Measurements from ENCODE around the gene KCTD19. TPM values are rescaled to one million over a fixed set of nuclear protein-coding genes. Genes with fewer than 3 reads are reported as not detected.

The KCTD19 gene
- total and polyA plus RNA-seq, 4 donors: 0.50 to 2.7 (median 1.6) TPM

DNA sequence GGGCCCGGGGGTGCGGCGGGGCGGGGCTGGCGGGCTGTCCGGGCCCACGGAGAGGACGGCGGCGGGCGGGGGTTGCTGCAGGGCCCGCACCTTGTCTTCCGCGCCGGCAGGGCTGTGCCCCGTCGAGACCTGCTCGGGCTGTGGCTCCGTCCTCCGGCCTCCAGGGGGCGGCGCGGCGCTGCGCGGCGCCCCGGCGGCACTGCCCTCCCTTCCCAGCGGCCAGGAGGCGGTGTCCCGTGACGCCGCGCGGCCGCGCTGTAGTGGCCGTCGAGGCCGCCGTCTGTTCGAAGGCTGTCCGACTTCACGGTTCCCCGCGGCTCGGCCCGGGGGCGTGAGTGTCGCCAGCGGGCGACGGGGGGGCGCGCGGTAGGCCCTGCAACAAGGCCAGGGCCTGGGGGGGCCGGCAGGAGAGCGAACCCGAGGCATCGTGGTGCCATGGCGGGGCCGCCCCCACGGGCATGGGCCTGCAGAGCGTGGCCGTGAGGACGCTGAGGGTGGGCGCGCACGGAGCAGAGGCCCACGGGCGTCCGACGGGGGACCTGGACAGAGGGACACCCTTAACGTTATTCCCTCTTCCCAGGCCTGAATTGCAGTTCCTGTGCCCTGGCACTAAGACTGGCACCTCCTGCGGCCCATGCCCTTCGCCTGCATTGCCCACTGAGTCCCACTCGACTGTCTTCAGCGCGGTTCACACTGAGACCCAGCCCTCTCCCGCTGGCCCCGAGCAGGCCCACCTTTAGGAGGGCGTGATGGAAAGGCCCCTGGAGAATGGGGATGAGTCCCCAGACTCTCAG lies 47.0 kb downstream of the KCTD19 start, which contains the start of gene PLEKHG4:
Gene PLEKHG4, plus strand, starts transcription at position 237 of the 794 bp plus-strand sequence. Its CDS starts 513 bp downstream, at position 750.
- peaks cover 10% of the 10 kb centered on the region for H3K4me1 ChIP-seq (ENCODE audit: control insufficient read depth, insufficient read depth, low read length)
- H3K27ac ChIP-seq (ENCODE audit: low read depth, low read length): no peak within 1 kb of the TSS
- peaks cover 6% of the 10 kb centered on the region for H3K36me3 ChIP-seq (ENCODE audit: control insufficient read depth, insufficient read depth, low read length)
- 20% methylated on average over 79 of the region's 83 CpGs for WGBS (ENCODE audit: insufficient coverage)
- no peaks in the 10 kb centered on the region for H3K9me3 ChIP-seq (ENCODE audit: control insufficient read depth, insufficient read depth, low read length)
- peaks cover 5% of the 10 kb centered on the region for H3K27me3 ChIP-seq (ENCODE audit: control insufficient read depth, insufficient read depth, low read length)
- peak in 2 of 6 donors; percentile 35 to 69 for DNase-seq (ENCODE audit: low read depth in 4 of 6, low spot score in 6 of 6)
- peak within 1 kb of the TSS; percentile 35 for H3K4me3 ChIP-seq (ENCODE audit: low read depth, low read length)

DNA sequence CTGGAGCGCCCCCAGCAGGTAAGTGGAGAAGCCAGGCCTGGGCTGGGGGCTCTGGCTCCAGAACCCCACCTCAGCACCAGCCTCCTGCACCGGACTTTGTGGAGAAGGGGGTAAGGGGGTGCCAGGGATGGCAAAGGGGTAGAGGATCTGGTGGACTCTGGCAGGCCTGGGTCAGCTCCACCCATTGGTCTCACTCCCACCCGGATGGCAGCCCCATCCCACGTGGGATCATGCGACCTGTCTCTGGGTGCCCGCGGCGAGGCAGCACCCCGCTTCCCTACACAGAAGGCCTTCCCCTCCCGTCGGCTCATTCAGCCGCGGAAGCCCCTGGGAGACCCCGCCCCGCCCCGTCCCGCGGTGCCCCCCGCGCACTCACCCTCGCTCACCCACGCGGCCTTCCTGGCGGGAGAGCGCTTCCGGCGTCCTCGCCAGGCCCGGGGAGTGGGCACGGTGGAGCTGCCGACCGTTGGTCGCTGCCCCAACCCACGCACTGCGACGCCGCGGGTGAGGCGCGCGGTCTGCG lies 47.7 kb downstream of the KCTD19 start:
- 3% methylated on average over 40 of the region's 42 CpGs for WGBS (ENCODE audit: insufficient coverage)
- Histone ChIP-seq H3K36me3 (ENCODE audit: control insufficient read depth, insufficient read depth, low read length) (peaks cover 3% of the 10 kb centered on the region), H3K4me1 (ENCODE audit: control insufficient read depth, insufficient read depth, low read length) (peaks cover 7% of the 10 kb centered on the region), H3K27ac (ENCODE audit: low read depth, low read length) (no peak overlapping the region), H3K27me3 (ENCODE audit: control insufficient read depth, insufficient read depth, low read length) (peaks cover 5% of the 10 kb centered on the region), H3K4me3 (ENCODE audit: low read depth, low read length) (peak overlapping the region; percentile 35), H3K9me3 (ENCODE audit: control insufficient read depth, insufficient read depth, low read length) (no peaks in the 10 kb centered on the region)
- peak in 1 of 6 donors; percentile 29 for DNase-seq (ENCODE audit: low read depth in 4 of 6, low spot score in 6 of 6)

DNA sequence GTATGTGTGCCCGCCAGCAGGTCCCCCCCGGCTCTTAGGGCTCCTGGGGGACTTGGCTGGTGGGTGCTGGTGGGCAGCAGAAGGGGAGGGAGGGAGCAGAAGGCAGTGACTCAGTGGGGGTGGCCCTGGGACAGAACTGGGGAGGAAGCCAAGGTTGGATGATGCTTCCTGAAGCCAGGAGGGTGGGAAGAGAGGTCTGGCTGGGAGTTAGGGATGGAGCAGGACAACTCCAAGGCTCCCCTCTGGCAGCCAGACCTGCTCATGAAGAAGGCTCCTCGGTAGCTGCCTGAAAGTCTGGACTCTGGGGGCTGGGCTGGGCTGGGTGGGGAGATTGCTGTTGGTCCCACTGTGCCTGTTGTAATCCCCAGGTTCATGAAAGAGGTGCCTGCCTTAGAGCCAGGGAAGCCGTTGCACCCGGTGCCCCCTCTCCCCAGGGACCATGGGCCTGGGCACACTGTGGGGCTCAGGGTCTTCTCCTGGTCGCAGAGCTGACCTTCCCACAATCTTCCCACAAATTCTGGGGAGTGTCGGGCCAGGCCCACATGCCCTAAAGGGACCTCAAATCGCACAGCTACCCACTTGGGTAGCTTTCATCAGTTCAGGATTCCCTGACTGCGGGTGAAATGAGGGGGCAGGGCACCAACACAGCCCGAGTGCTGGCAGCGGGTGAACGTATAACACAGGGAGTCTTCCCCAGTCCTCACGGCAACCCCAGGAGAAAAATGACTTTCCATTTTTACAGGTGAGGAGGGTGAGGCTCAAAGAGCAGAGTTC lies 48.4 kb downstream of the KCTD19 start:
- DNase-seq (ENCODE audit: low read depth in 4 of 6, low spot score in 6 of 6): no peak
- H3K27me3 ChIP-seq (ENCODE audit: control insufficient read depth, insufficient read depth, low read length): peaks cover 5% of the 10 kb centered on the region
- 72% methylated on average over 12 of the region's 13 CpGs for WGBS (ENCODE audit: insufficient coverage)
- peak overlapping the region; percentile 35 for H3K4me3 ChIP-seq (ENCODE audit: low read depth, low read length)
- no peak overlapping the region for H3K27ac ChIP-seq (ENCODE audit: low read depth, low read length)
- peaks cover 7% of the 10 kb centered on the region for H3K4me1 ChIP-seq (ENCODE audit: control insufficient read depth, insufficient read depth, low read length)
- H3K36me3 ChIP-seq (ENCODE audit: control insufficient read depth, insufficient read depth, low read length): peaks cover 3% of the 10 kb centered on the region
- H3K9me3 ChIP-seq (ENCODE audit: control insufficient read depth, insufficient read depth, low read length): no peaks in the 10 kb centered on the region

DNA sequence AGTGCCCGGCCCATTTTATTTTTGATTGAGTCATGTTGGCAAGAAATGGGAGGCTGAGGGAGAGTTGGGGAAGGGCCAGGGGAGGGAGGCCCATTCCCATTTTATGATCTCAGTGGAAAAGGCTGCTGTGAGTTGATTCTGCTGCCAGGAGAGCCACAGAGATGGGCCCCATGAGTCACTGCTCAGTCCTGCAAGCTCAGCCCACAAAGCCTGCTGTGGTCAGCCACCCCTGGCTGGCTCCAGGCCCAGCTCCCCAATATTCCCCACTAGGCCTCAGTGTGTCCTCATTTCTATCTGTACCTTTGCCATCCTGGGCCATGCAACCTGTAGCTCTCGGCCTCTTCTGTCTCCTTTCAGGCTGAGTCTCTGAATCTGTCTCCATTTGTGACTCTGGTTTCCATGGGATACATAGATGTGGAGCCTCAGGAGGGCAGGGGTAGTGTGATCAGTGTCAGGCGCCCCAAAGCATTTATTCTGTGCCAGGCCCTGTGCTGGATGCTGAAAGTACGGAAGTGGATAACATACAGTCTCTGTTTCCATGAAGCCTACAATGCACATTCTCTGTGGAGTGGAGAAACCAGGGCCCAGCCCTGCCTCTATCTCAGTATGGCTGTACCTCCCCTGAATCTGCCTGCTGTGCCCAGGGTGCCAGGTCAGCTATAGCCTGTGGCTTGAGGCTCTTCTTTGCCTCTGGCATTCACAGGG lies 49.1 kb downstream of the KCTD19 start:
- peaks cover 5% of the 10 kb centered on the region for H3K27me3 ChIP-seq (ENCODE audit: control insufficient read depth, insufficient read depth, low read length)
- peak in 1 of 6 donors; percentile 7 for DNase-seq (ENCODE audit: low read depth in 4 of 6, low spot score in 6 of 6)
- no peak overlapping the region for H3K4me3 ChIP-seq (ENCODE audit: low read depth, low read length)
- 89% methylated on average over 4 of the region's 4 CpGs for WGBS (ENCODE audit: insufficient coverage)
- no peak overlapping the region for H3K27ac ChIP-seq (ENCODE audit: low read depth, low read length)
- peaks cover 3% of the 10 kb centered on the region for H3K36me3 ChIP-seq (ENCODE audit: control insufficient read depth, insufficient read depth, low read length)
- no peaks in the 10 kb centered on the region for H3K9me3 ChIP-seq (ENCODE audit: control insufficient read depth, insufficient read depth, low read length)
- H3K4me1 ChIP-seq (ENCODE audit: control insufficient read depth, insufficient read depth, low read length): peaks cover 7% of the 10 kb centered on the region

DNA sequence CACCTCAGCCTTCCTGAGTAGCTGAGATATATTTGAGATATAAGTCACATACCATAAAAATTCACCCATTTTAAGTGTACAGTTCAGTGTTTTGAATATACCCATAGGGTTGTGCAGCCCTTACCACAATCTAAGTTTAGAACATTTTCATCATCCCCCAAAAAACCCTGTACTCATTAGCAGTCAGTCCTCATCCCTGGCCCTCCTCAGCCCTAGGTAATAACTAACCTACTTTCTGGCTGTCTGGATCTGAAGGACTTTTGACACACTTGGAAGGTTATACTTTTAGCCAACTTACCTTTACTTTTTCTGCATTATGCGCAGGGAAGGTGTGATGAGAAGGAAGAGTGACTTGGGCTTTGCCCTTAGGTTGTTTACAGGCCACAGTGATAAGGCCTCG lies 51.2 kb downstream of the KCTD19 start:
- Histone ChIP-seq H3K9me3 (ENCODE audit: control insufficient read depth, insufficient read depth, low read length) (no peaks in the 10 kb centered on the region), H3K4me1 (ENCODE audit: control insufficient read depth, insufficient read depth, low read length) (peaks cover 7% of the 10 kb centered on the region), H3K27ac (ENCODE audit: low read depth, low read length) (no peak overlapping the region), H3K27me3 (ENCODE audit: control insufficient read depth, insufficient read depth, low read length) (peaks cover 5% of the 10 kb centered on the region), H3K4me3 (ENCODE audit: low read depth, low read length) (no peak overlapping the region), H3K36me3 (ENCODE audit: control insufficient read depth, insufficient read depth, low read length) (peaks cover 11% of the 10 kb centered on the region)
- WGBS (ENCODE audit: insufficient coverage): no CpG with 5 or more reads among the region's 2 CpGs
- DNase-seq (ENCODE audit: low read depth in 4 of 6, low spot score in 6 of 6): no peak

DNA sequence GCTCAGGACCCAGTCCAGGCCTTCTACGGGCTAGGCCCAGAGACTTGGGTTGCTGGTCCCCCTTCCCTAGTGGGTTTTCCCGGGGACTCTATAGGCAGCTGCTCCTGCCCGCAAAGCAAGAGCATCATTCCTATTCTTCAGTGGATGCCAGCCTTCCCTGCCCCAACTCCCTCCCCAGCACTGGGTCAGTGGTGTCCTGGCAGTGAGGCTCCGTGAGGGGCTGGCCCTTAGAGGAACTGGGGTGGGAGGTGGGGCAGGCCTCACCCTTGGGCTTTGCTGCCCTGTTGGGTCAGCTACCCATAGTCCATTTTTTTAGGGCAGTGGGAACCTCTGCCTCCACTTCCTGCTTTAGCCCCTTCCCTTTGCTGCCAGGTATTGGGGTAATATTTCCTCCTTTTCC lies 55.1 kb downstream of the KCTD19 start:
- Histone ChIP-seq H3K27ac (ENCODE audit: low read depth, low read length) (no peak overlapping the region), H3K4me3 (ENCODE audit: low read depth, low read length) (no peak overlapping the region), H3K4me1 (ENCODE audit: control insufficient read depth, insufficient read depth, low read length) (no peaks in the 10 kb centered on the region), H3K36me3 (ENCODE audit: control insufficient read depth, insufficient read depth, low read length) (peaks cover 11% of the 10 kb centered on the region), H3K27me3 (ENCODE audit: control insufficient read depth, insufficient read depth, low read length) (no peaks in the 10 kb centered on the region), H3K9me3 (ENCODE audit: control insufficient read depth, insufficient read depth, low read length) (no peaks in the 10 kb centered on the region)
- DNase-seq (ENCODE audit: low read depth in 4 of 6, low spot score in 6 of 6): no peak
- 82% methylated on average over 3 of the region's 4 CpGs for WGBS (ENCODE audit: insufficient coverage)

DNA sequence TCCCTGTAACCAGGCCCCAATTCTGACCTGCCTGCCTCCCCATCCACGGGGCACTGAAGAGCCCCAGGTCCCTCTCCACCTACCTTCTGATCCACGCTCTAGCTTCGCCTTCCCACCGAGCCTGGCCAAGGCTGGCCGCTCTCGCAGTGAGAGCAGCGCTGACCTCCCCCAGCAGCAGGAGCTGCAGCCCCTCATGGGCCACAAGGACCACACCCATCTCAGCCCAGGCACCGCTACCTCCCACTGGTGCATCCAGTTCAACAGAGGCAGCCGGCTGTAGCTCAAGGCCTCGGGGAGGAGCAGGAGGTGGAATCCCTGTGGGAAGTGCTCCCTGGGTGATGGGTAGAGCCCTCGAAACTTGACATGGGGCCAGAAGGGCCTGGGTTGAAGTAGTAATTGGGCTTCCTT lies 55.6 kb downstream of the KCTD19 start:
- Histone ChIP-seq H3K36me3 (ENCODE audit: control insufficient read depth, insufficient read depth, low read length) (peaks cover 11% of the 10 kb centered on the region), H3K27ac (ENCODE audit: low read depth, low read length) (no peak overlapping the region), H3K27me3 (ENCODE audit: control insufficient read depth, insufficient read depth, low read length) (no peaks in the 10 kb centered on the region), H3K4me3 (ENCODE audit: low read depth, low read length) (no peak overlapping the region), H3K9me3 (ENCODE audit: control insufficient read depth, insufficient read depth, low read length) (no peaks in the 10 kb centered on the region), H3K4me1 (ENCODE audit: control insufficient read depth, insufficient read depth, low read length) (no peaks in the 10 kb centered on the region)
- DNase-seq (ENCODE audit: low read depth in 4 of 6, low spot score in 6 of 6): no peak
- WGBS (ENCODE audit: insufficient coverage): 88% methylated on average over 9 of the region's 11 CpGs

DNA sequence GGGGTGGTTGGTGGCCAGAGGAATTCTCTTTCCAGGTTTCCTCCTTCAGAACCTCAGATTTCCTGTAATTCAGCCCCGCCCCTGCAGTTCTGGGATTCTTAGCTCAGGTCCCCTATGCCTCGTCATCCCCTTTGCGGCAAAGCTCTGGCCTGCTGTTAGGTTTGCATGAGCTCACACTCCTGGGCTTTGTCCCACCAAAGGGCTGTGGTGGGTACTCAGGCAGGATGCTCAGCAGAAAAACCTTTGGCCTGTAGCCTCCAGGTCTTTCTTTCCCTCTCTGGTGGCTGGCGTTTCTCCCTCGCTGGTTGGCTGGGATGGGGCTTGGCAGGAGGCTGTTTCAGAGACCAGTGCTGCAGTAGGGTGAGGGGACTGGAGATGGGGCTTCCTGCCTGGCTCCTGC lies 56.8 kb downstream of the KCTD19 start:
- Histone ChIP-seq H3K36me3 (ENCODE audit: control insufficient read depth, insufficient read depth, low read length) (peaks cover 11% of the 10 kb centered on the region), H3K27me3 (ENCODE audit: control insufficient read depth, insufficient read depth, low read length) (no peaks in the 10 kb centered on the region), H3K27ac (ENCODE audit: low read depth, low read length) (no peak overlapping the region), H3K9me3 (ENCODE audit: control insufficient read depth, insufficient read depth, low read length) (no peaks in the 10 kb centered on the region), H3K4me3 (ENCODE audit: low read depth, low read length) (no peak overlapping the region), H3K4me1 (ENCODE audit: control insufficient read depth, insufficient read depth, low read length) (no peaks in the 10 kb centered on the region)
- 49% methylated on average over 3 of the region's 5 CpGs for WGBS (ENCODE audit: insufficient coverage)
- DNase-seq (ENCODE audit: low read depth in 4 of 6, low spot score in 6 of 6): no peak

DNA sequence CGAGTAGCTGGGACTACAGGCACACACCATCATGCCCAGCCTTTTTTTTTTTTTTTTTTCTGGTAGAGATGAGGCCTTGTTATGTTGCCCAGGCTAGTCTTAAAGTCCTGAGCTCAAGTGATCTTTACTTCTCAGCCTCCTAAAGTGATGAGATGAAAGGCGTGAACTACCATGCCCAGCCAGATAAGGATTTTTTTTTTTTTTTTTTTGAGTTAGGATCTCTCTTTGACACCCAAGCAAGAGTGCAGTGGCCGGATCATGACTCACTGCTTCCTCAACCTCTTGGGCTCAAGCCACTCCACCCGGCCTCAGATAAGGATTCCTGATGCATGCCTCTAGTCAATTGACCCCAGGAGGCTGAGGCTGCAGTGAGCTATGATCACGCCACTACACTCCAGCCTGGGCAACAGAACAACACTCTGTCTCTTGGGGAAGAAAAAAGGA lies 58.4 kb downstream of the KCTD19 start:
- DNase-seq (ENCODE audit: low read depth in 4 of 6, low spot score in 6 of 6): no peak
- Histone ChIP-seq H3K4me3 (ENCODE audit: low read depth, low read length) (no peak overlapping the region), H3K27me3 (ENCODE audit: control insufficient read depth, insufficient read depth, low read length) (no peaks in the 10 kb centered on the region), H3K9me3 (ENCODE audit: control insufficient read depth, insufficient read depth, low read length) (no peaks in the 10 kb centered on the region), H3K4me1 (ENCODE audit: control insufficient read depth, insufficient read depth, low read length) (no peaks in the 10 kb centered on the region), H3K27ac (ENCODE audit: low read depth, low read length) (no peak overlapping the region), H3K36me3 (ENCODE audit: control insufficient read depth, insufficient read depth, low read length) (peaks cover 11% of the 10 kb centered on the region)
- WGBS (ENCODE audit: insufficient coverage): no CpG with 5 or more reads among the region's 5 CpGs
